ENCODE results near the gene NLRP10. TPM values are rescaled to one million over a fixed set of nuclear protein-coding genes. Genes with fewer than 3 reads are reported as not detected.
A peak's percentile ranks its signal among the peaks of the same experiment; 100 is the strongest.

NLRP10 gene, protein sequence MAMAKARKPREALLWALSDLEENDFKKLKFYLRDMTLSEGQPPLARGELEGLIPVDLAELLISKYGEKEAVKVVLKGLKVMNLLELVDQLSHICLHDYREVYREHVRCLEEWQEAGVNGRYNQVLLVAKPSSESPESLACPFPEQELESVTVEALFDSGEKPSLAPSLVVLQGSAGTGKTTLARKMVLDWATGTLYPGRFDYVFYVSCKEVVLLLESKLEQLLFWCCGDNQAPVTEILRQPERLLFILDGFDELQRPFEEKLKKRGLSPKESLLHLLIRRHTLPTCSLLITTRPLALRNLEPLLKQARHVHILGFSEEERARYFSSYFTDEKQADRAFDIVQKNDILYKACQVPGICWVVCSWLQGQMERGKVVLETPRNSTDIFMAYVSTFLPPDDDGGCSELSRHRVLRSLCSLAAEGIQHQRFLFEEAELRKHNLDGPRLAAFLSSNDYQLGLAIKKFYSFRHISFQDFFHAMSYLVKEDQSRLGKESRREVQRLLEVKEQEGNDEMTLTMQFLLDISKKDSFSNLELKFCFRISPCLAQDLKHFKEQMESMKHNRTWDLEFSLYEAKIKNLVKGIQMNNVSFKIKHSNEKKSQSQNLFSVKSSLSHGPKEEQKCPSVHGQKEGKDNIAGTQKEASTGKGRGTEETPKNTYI
- total RNA-seq, result not detected
- polyA plus RNA-seq, result not detected
- long read RNA-seq, donor 1, result 0 reads
- long read RNA-seq, donor 2, result 0 reads

DNA sequence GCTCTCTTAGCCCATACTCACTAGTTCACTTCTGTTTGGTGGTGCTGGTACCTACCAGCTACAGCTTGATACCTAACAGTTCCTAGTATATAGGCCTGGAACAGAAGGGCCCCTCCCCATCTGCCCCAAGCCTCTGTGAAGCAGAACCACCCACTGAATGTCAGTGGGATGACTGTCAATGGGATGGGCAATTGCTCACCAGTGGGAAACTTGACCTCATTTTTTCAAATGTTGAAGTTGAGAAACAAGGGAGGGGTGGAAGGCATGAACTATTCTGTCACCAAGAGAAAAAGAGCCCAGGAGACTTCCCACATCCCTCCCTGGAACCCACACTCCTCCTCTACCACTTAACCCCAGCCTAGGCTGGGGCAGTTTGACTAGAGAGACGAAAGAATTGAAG, at the start of gene NLRP10:
Gene NLRP10 (minus strand): TSS at position 62 of the 400 bp plus-strand sequence. CDS start 1,952 bp downstream, outside the sequence.
- 87 to 100% methylated on average over 1 of the region's 1 CpG for WGBS, 2 donors
- no peaks in the 10 kb centered on the region for H3K36me3 ChIP-seq (ENCODE audit: control insufficient read depth in 1 of 2, insufficient read depth in 2 of 2, low read length in 1 of 2)
- no peaks in the 10 kb centered on the region for H3K9me3 ChIP-seq (ENCODE audit: control insufficient read depth, low read length)
- DNase-seq (no peak), ATAC-seq (ENCODE audit: low FRiP score) (no peak)
- H3K4me3 ChIP-seq (ENCODE audit: low read length in 2 of 2), result no peak within 1 kb of the TSS
- intact Hi-C loops (cut with DNase I), result no loop called here
- H3K4me1 ChIP-seq (ENCODE audit: control insufficient read depth in 1 of 2, insufficient read depth in 2 of 2, low read length in 2 of 2), result no peaks in the 10 kb centered on the region
- H3K27ac ChIP-seq (ENCODE audit: low read depth in 1 of 2, low read length in 2 of 2), result peak within 1 kb of the TSS in 1 of 2 donors; percentile 25
- H3K27me3 ChIP-seq (ENCODE audit: control insufficient read depth in 1 of 2, insufficient read depth in 2 of 2, low read length in 1 of 2), result peaks cover 0 to 3% of the 10 kb centered on the region in 2 donors

DNA sequence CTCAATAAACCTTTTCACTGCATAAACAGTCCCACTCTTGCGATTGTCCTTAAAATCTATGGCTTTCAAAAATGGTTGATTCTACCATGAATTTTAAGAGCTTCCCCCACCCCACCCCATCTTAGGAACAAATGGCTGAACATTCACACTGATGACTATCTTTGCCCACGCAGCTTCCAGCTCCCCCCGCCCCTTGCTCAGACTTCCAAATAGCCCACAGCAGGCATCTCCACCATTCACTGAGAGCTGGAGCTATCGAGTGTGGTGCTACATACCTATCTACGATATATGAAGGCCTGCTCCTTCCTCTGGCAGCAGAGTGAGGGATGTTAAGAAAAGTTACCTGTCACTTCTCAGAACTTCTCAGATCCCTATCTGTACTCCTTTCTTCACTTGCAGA, 48.6 kb upstream of the NLRP10 start:
- 81 to 83% methylated on average over 5 of the region's 5 CpGs for WGBS, 2 donors
- H3K36me3 ChIP-seq (ENCODE audit: control insufficient read depth in 1 of 2, insufficient read depth in 2 of 2, low read length in 1 of 2), result no peaks in the 10 kb centered on the region
- DNase-seq, result peak in 1 of 2 donors; percentile 5

DNA sequence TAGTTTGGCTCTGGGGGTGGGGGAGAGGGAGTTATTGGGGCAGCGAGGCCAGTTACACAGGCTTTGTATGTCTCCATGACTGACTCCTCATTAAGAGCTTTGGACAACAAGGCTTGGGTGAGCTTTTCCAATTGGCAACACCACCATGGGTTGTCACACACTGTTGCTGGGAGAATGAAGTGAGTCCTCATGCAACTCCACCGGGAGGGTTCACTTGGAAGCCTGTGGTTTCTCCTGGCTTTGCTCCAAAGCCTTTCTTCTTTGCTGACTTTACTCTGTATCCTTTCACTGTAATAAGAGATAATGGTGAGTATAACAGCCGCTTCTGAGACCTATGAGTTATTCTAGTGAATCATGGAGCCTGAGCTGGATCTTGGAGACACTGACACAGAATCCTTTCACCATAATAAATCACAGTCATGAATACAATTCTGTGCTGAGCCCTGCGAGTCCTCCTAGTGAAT, 46.8 kb upstream of the NLRP10 start:
- peaks cover 0 to 2% of the 10 kb centered on the region in 2 donors for H3K27me3 ChIP-seq (ENCODE audit: control insufficient read depth in 1 of 2, insufficient read depth in 2 of 2, low read length in 1 of 2)
- WGBS, 2 donors, result 45% methylated on average over 4 of the region's 4 CpGs
- intact Hi-C loops (cut with DNase I), result loop anchor here in 1 of 2 donors (5.0 kb wide), 1 partner anchor 85 kb away; no protein-coding TSS in a partner anchor
- no peak overlapping the region for H3K4me3 ChIP-seq (ENCODE audit: low read length in 2 of 2)
- no peaks in the 10 kb centered on the region for H3K4me1 ChIP-seq (ENCODE audit: control insufficient read depth in 1 of 2, insufficient read depth in 2 of 2, low read length in 2 of 2)
- DNase-seq (no peak), ATAC-seq (ENCODE audit: low FRiP score) (no peak)
- H3K9me3 ChIP-seq (ENCODE audit: control insufficient read depth, low read length), result no peaks in the 10 kb centered on the region
- H3K27ac ChIP-seq (ENCODE audit: low read depth in 1 of 2, low read length in 2 of 2), result no peak overlapping the region
- H3K36me3 ChIP-seq (ENCODE audit: control insufficient read depth in 1 of 2, insufficient read depth in 2 of 2, low read length in 1 of 2), result no peaks in the 10 kb centered on the region

More for the DNA sequence above, 48.6 kb upstream of the NLRP10 start:
- no peak for ATAC-seq (ENCODE audit: low FRiP score)
- intact Hi-C loops (cut with DNase I), result loop anchor here in 1 of 2 donors (5.0 kb wide), 1 partner anchor 83 kb away; no protein-coding TSS in a partner anchor
- H3K4me1 ChIP-seq (ENCODE audit: control insufficient read depth in 1 of 2, insufficient read depth in 2 of 2, low read length in 2 of 2), result no peaks in the 10 kb centered on the region
- no peak overlapping the region for H3K4me3 ChIP-seq (ENCODE audit: low read length in 2 of 2)
- no peaks in the 10 kb centered on the region for H3K9me3 ChIP-seq (ENCODE audit: control insufficient read depth, low read length)
- peaks cover 0 to 2% of the 10 kb centered on the region in 2 donors for H3K27me3 ChIP-seq (ENCODE audit: control insufficient read depth in 1 of 2, insufficient read depth in 2 of 2, low read length in 1 of 2)
- H3K27ac ChIP-seq (ENCODE audit: low read depth in 1 of 2, low read length in 2 of 2), result no peak overlapping the region

DNA sequence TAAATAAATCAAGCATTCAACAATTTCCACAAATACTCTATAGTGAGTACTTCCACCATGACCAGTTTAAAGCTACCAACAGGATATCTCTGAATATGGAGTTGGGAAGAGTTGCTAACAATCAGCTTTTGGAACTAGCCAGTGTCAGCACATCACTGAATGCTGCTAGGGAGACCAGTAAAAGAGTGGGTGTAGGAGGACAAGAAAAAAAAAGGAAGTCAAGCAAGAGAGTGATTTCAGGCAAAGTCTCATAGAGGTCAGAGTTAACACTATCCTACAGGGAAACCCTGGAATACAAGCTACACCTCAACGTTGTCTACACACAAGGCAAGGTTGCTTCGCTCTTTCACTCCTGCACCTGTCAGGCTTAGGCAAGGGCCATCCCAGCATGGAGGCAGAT, 46.1 kb upstream of the NLRP10 start:
- Histone ChIP-seq H3K27ac (ENCODE audit: low read depth in 1 of 2, low read length in 2 of 2) (no peak overlapping the region), H3K9me3 (ENCODE audit: control insufficient read depth, low read length) (no peaks in the 10 kb centered on the region), H3K4me1 (ENCODE audit: control insufficient read depth in 1 of 2, insufficient read depth in 2 of 2, low read length in 2 of 2) (no peaks in the 10 kb centered on the region), H3K4me3 (ENCODE audit: low read length in 2 of 2) (no peak overlapping the region), H3K36me3 (ENCODE audit: control insufficient read depth in 1 of 2, insufficient read depth in 2 of 2, low read length in 1 of 2) (no peaks in the 10 kb centered on the region), H3K27me3 (ENCODE audit: control insufficient read depth in 1 of 2, insufficient read depth in 2 of 2, low read length in 1 of 2) (peaks cover 0 to 2% of the 10 kb centered on the region in 2 donors)
- intact Hi-C loops (cut with DNase I), result loop anchor here in 1 of 2 donors (5.0 kb wide), 1 partner anchor 86 kb away; no protein-coding TSS in a partner anchor
- no peak for DNase-seq
- peak; percentile 31 for ATAC-seq (ENCODE audit: low FRiP score)
- WGBS, 2 donors, result 71 to 83% methylated on average over 2 of the region's 2 CpGs

DNA sequence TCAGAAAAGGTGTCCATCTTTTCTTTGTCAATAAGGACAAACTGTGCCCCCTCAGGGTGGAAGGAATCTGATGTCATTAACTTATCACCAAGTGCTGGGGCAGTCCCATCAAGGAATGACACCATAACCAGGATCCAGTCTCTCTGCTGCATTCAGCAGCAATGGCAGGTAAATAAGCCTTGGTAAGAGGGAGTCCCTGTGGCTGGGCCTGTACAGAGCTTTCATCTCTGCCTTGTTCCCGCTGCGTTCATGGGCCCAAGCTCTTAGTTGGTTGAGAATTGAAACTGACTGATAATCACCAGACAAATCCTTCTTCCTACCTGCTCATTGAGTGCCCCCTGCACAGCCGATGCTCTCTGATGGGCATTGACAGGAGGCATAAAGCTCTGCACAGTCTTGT, 44.6 kb upstream of the NLRP10 start:
- ATAC-seq (ENCODE audit: low FRiP score) (no peak), DNase-seq (no peak)
- Histone ChIP-seq H3K27me3 (ENCODE audit: control insufficient read depth in 1 of 2, insufficient read depth in 2 of 2, low read length in 1 of 2) (peaks cover 0 to 2% of the 10 kb centered on the region in 2 donors), H3K9me3 (ENCODE audit: control insufficient read depth, low read length) (no peaks in the 10 kb centered on the region), H3K4me3 (ENCODE audit: low read length in 2 of 2) (no peak overlapping the region), H3K27ac (ENCODE audit: low read depth in 1 of 2, low read length in 2 of 2) (no peak overlapping the region), H3K36me3 (ENCODE audit: control insufficient read depth in 1 of 2, insufficient read depth in 2 of 2, low read length in 1 of 2) (no peaks in the 10 kb centered on the region), H3K4me1 (ENCODE audit: control insufficient read depth in 1 of 2, insufficient read depth in 2 of 2, low read length in 2 of 2) (no peaks in the 10 kb centered on the region)
- WGBS, 2 donors, result 93 to 98% methylated on average over 3 of the region's 3 CpGs
- intact Hi-C loops (cut with DNase I), result loop anchor here in 1 of 2 donors (5.0 kb wide), 1 partner anchor 87 kb away; no protein-coding TSS in a partner anchor

DNA sequence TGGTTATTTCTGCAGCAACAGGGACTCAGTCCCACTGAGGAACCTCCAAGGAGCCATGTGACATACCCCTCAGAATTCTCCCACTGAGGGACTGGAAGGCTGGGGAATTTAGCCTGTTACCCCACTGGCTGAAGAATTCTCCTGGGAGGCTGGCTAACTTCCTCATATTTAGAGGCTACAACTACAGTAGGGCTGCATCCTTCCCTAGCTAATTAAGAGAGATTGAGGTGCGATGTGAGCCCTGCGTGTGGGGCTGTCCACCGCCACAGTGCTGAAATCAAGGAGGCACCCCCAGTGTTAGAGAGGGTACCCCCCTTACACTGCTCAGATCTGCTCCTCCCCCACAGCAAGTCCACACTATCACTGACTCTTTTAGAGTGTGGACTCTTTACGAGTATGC, 43.0 kb upstream of the NLRP10 start:
- intact Hi-C loops (cut with DNase I), result no loop called here
- no peaks in the 10 kb centered on the region for H3K4me1 ChIP-seq (ENCODE audit: control insufficient read depth in 1 of 2, insufficient read depth in 2 of 2, low read length in 2 of 2)

DNA sequence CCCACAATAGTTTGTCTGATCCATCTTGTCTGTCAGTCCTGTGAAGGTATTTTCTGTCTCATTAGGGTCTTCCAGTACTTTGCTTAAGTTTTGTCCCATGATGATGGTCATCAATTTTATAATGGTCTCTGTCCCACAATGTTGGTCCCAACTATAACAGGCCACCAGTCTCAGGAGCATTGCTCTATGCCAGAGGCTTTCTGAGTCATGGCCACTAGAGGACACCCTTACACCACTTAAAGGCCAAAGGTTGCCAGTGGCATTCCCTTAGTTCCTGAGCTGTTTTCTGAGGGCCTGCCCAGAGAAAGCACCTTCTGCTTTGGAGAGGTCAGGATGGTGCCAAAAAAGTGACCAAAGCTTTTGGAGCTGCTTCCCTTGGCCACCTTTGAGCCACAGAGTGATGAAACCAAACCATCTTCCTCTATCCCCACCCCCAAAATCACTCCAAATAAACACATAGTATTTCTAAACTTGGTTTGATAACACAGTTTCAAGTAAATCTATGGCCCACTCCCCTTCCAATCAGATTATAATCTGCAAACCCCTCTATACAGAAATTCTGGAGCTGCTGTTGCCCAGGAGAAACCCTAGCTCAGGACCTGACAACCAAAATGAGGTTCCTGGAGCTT, 41.2 kb upstream of the NLRP10 start:
- peak; percentile 85 for ATAC-seq (ENCODE audit: low FRiP score)
- Histone ChIP-seq H3K4me3 (ENCODE audit: low read length in 2 of 2) (no peak overlapping the region), H3K36me3 (ENCODE audit: control insufficient read depth in 1 of 2, insufficient read depth in 2 of 2, low read length in 1 of 2) (no peaks in the 10 kb centered on the region), H3K27me3 (ENCODE audit: control insufficient read depth in 1 of 2, insufficient read depth in 2 of 2, low read length in 1 of 2) (no peaks in the 10 kb centered on the region), H3K27ac (ENCODE audit: low read depth in 1 of 2, low read length in 2 of 2) (no peak overlapping the region), H3K4me1 (ENCODE audit: control insufficient read depth in 1 of 2, insufficient read depth in 2 of 2, low read length in 2 of 2) (no peaks in the 10 kb centered on the region), H3K9me3 (ENCODE audit: control insufficient read depth, low read length) (no peaks in the 10 kb centered on the region)
- intact Hi-C loops (cut with DNase I), result loop anchor here in 1 of 2 donors (2.0 kb wide), 1 partner anchor 92 kb away; no protein-coding TSS in a partner anchor
- DNase-seq, result no peak

More for the DNA sequence above, 43.0 kb upstream of the NLRP10 start:
- no peaks in the 10 kb centered on the region for H3K9me3 ChIP-seq (ENCODE audit: control insufficient read depth, low read length)
- H3K36me3 ChIP-seq (ENCODE audit: control insufficient read depth in 1 of 2, insufficient read depth in 2 of 2, low read length in 1 of 2), result no peaks in the 10 kb centered on the region
- 42 to 46% methylated on average over 4 of the region's 4 CpGs for WGBS, 2 donors
- ATAC-seq (ENCODE audit: low FRiP score), result no peak
- H3K27ac ChIP-seq (ENCODE audit: low read depth in 1 of 2, low read length in 2 of 2), result no peak overlapping the region
- H3K27me3 ChIP-seq (ENCODE audit: control insufficient read depth in 1 of 2, insufficient read depth in 2 of 2, low read length in 1 of 2), result peaks cover 0 to 2% of the 10 kb centered on the region in 2 donors
- no peak for DNase-seq
- H3K4me3 ChIP-seq (ENCODE audit: low read length in 2 of 2), result no peak overlapping the region

DNA sequence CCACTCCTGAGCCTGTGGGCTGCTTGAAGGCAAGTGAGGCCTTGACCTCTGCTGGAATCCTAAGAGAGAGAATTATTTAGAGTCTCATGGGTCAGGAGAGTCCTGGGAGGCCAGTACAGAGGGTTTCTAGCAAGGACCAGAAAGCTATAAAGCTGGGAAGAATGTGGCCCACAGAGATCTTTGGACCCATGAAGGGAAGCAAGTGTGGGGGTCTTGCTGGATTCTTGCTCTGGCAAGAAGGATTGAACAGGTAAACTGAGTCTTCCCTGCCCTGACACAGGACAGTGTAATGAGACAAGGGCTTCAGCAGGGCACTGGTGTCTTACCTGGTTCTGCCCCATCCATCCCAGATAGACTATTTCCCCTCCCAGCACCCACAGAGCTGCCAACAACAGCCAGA, 40.3 kb upstream of the NLRP10 start:
- intact Hi-C loops (cut with DNase I), result no loop called here
- no peak for DNase-seq
- Histone ChIP-seq H3K4me3 (ENCODE audit: low read length in 2 of 2) (no peak overlapping the region), H3K27me3 (ENCODE audit: control insufficient read depth in 1 of 2, insufficient read depth in 2 of 2, low read length in 1 of 2) (no peaks in the 10 kb centered on the region), H3K27ac (ENCODE audit: low read depth in 1 of 2, low read length in 2 of 2) (no peak overlapping the region), H3K9me3 (ENCODE audit: control insufficient read depth, low read length) (no peaks in the 10 kb centered on the region), H3K4me1 (ENCODE audit: control insufficient read depth in 1 of 2, insufficient read depth in 2 of 2, low read length in 2 of 2) (no peaks in the 10 kb centered on the region), H3K36me3 (ENCODE audit: control insufficient read depth in 1 of 2, insufficient read depth in 2 of 2, low read length in 1 of 2) (no peaks in the 10 kb centered on the region)
- ATAC-seq (ENCODE audit: low FRiP score), result no peak

All from aorta (tissue), 5 donors.